BLaER1 treated with 17β-estradiol and CSF1 and Interleukin-3, amounts not matched to agents 10 nM and 100 nM (cell line): Measurements from ENCODE around the gene SIK2.

ENCODE experiments used
- H3K27ac ChIP-seq, 11 experiments: shearing (Covaris generic); formaldehyde crosslinking; 2 replicates each; pipeline ENCODE4 v1.8.1; 2022
- H3K27me3 ChIP-seq, 11 experiments: shearing (Covaris generic); formaldehyde crosslinking; 2 replicates each; pipeline ENCODE4 v1.8.1; 2022
- H3K36me3 ChIP-seq, 11 experiments: shearing (Covaris generic); formaldehyde crosslinking; 2 replicates each; pipeline ENCODE4 v1.8.1; 2022
- H3K4me1 ChIP-seq, 10 experiments: shearing (Covaris generic); formaldehyde crosslinking; 2 replicates each; pipeline ENCODE4 v1.8.1; 2022
- H3K4me2 ChIP-seq, 11 experiments: shearing (Covaris generic); formaldehyde crosslinking; 2 replicates each; pipeline ENCODE4 v1.8.1; 2022
- H3K4me3 ChIP-seq, 10 experiments: shearing (Covaris generic); formaldehyde crosslinking; 2 replicates each; pipeline ENCODE4 v1.8.1; 2022
- H3K9ac ChIP-seq, 11 experiments: shearing (Covaris generic); formaldehyde crosslinking; 2 replicates each; pipeline ENCODE4 v1.8.1; 2022
- H3K9me3 ChIP-seq, 11 experiments: shearing (Covaris generic); formaldehyde crosslinking; replicated peaks in 1 of 11; 2 replicates each; pipeline ENCODE4 v1.8.1; 2022
- H4K20me1 ChIP-seq, 11 experiments: shearing (Covaris generic); formaldehyde crosslinking; 2 replicates each; pipeline ENCODE4 v1.8.1; 2022
- Cebpa-rat ChIP-seq, 11 experiments: shearing (Covaris generic); IDR thresholded peaks; 2 replicates each; pipeline ENCODE4 v1.8.1; 2022

Gene SIK2

GRCh38 chr11:111601979-111602864, at the start of gene SIK2:
Gene SIK2 (plus strand): TSS chr11:111602449. CDS start chr11:111602564, 115 bp downstream.
- Histone ChIP-seq H3K4me1 (peaks cover 20 to 39% (median 26%) of the 10 kb centered on the region in 10 experiments), H3K9ac (peak within 1 kb of the TSS; percentile 87 to 98 (median 92)), H3K4me2 (peak within 1 kb of the TSS; percentile 89 to 99 (median 94)), H3K4me3 (peak within 1 kb of the TSS; percentile 78 to 99 (median 95)), H3K36me3 (no peaks in the 10 kb centered on the region), H4K20me1 (peaks cover 20 to 42% (median 38%) of the 10 kb centered on the region in 11 experiments; a peak in 20 of 22 replicates), H3K27me3 (no peaks in the 10 kb centered on the region), H3K9me3 (no peaks in the 10 kb centered on the region), H3K27ac (peak within 1 kb of the TSS; percentile 78 to 95 (median 87))
- TF ChIP-seq Cebpa-rat (IDR thresholded peaks at IDR 0.05), result no peak

GRCh38 chr11:111554532-111554931, 47.7 kb upstream of the SIK2 start:
- no peak for TF ChIP-seq Cebpa-rat (IDR thresholded peaks at IDR 0.05)
- H3K4me1 ChIP-seq, result no peaks in the 10 kb centered on the region; a peak in 1 of 20 replicates
- no peak overlapping the region for H3K4me2 ChIP-seq
- no peak overlapping the region for H3K4me3 ChIP-seq
- peaks cover 10 to 23% (median 15%) of the 10 kb centered on the region in 11 experiments for H3K9me3 ChIP-seq
- H3K27me3 ChIP-seq, result no peaks in the 10 kb centered on the region
- H3K9ac ChIP-seq, result no peak overlapping the region
- no peak overlapping the region for H3K27ac ChIP-seq
- H3K36me3 ChIP-seq, result peaks cover 0 to 5% (median 0%) of the 10 kb centered on the region in 11 experiments; a peak in 1 of 22 replicates
- H4K20me1 ChIP-seq, result no peaks in the 10 kb centered on the region

- peaks cover 0 to 4% (median 0%) of the 10 kb centered on the region in 10 experiments; a peak in 1 of 20 replicates for H3K4me1 ChIP-seq
- H3K36me3 ChIP-seq, result peaks cover 0 to 5% (median 0%) of the 10 kb centered on the region in 11 experiments; a peak in 1 of 22 replicates
- H3K9me3 ChIP-seq, result peaks cover 10 to 23% (median 15%) of the 10 kb centered on the region in 11 experiments
- H3K27ac ChIP-seq, result no peak overlapping the region
- no peak overlapping the region for H3K9ac ChIP-seq
- no peak overlapping the region for H3K4me3 ChIP-seq
- H3K27me3 ChIP-seq, result no peaks in the 10 kb centered on the region
- H3K4me2 ChIP-seq, result no peak overlapping the region
- no peaks in the 10 kb centered on the region for H4K20me1 ChIP-seq
- no peak for TF ChIP-seq Cebpa-rat (IDR thresholded peaks at IDR 0.05)
Measured at GRCh38 chr11:111555255-111555654, 47.0 kb upstream of the SIK2 start.

GRCh38 chr11:111557425-111558111, 44.7 kb upstream of the SIK2 start:
- Histone ChIP-seq H3K4me1 (peaks cover 0 to 12% (median 0%) of the 10 kb centered on the region in 10 experiments; a peak in 6 of 20 replicates), H3K4me2 (no peak overlapping the region), H3K9me3 (peaks cover 10 to 23% (median 15%) of the 10 kb centered on the region in 11 experiments), H3K4me3 (no peak overlapping the region), H3K27me3 (no peaks in the 10 kb centered on the region), H3K36me3 (peaks cover 0 to 5% (median 0%) of the 10 kb centered on the region in 11 experiments; a peak in 1 of 22 replicates), H3K27ac (no peak overlapping the region), H4K20me1 (no peaks in the 10 kb centered on the region), H3K9ac (no peak overlapping the region)
- no peak for TF ChIP-seq Cebpa-rat (IDR thresholded peaks at IDR 0.05)

- no peak for TF ChIP-seq Cebpa-rat (IDR thresholded peaks at IDR 0.05)
- Histone ChIP-seq H3K4me1 (peaks cover 0 to 12% (median 0%) of the 10 kb centered on the region in 10 experiments; a peak in 6 of 20 replicates), H3K9ac (no peak overlapping the region), H3K4me2 (no peak overlapping the region), H3K36me3 (peaks cover 0 to 5% (median 0%) of the 10 kb centered on the region in 11 experiments; a peak in 1 of 22 replicates), H3K9me3 (peaks cover 10 to 21% (median 15%) of the 10 kb centered on the region in 11 experiments), H4K20me1 (no peaks in the 10 kb centered on the region), H3K27ac (no peak overlapping the region), H3K27me3 (no peaks in the 10 kb centered on the region), H3K4me3 (no peak overlapping the region)
Measured at GRCh38 chr11:111559800-111560464, 42.3 kb upstream of the SIK2 start.

- Histone ChIP-seq H3K4me1 (peaks cover 0 to 12% (median 0%) of the 10 kb centered on the region in 10 experiments; a peak in 6 of 20 replicates), H4K20me1 (no peaks in the 10 kb centered on the region), H3K27me3 (no peaks in the 10 kb centered on the region), H3K9ac (no peak overlapping the region), H3K27ac (no peak overlapping the region), H3K9me3 (peaks cover 9 to 14% (median 11%) of the 10 kb centered on the region in 11 experiments), H3K4me2 (0 out of 22 replicates have a peak overlapping the region, but pooled peaks of 1 of the 11 experiments have one; percentile 7), H3K36me3 (peaks cover 0 to 5% (median 0%) of the 10 kb centered on the region in 11 experiments; a peak in 1 of 22 replicates), H3K4me3 (no peak overlapping the region)
- no peak for TF ChIP-seq Cebpa-rat (IDR thresholded peaks at IDR 0.05)
Measured at GRCh38 chr11:111560800-111561199, 41.4 kb upstream of the SIK2 start.

GRCh38 chr11:111561306-111561705, 40.9 kb upstream of the SIK2 start:
- Histone ChIP-seq H3K9ac (no peak overlapping the region), H3K4me2 (peak overlapping the region in 2 of 11 experiments; percentile 46 to 48; a peak in 3 of 22 replicates), H3K4me3 (no peak overlapping the region), H3K9me3 (peaks cover 4 to 9% (median 6%) of the 10 kb centered on the region in 11 experiments), H3K27ac (no peak overlapping the region), H3K36me3 (no peaks in the 10 kb centered on the region), H3K27me3 (no peaks in the 10 kb centered on the region), H4K20me1 (no peaks in the 10 kb centered on the region), H3K4me1 (peaks cover 0 to 12% (median 0%) of the 10 kb centered on the region in 10 experiments; a peak in 6 of 20 replicates)
- TF ChIP-seq Cebpa-rat (IDR thresholded peaks at IDR 0.05), result no peak

- no peaks in the 10 kb centered on the region for H4K20me1 ChIP-seq
- peak overlapping the region in 2 of 11 experiments; percentile 46 to 48; a peak in 4 of 22 replicates for H3K4me2 ChIP-seq
- no peak for TF ChIP-seq Cebpa-rat (IDR thresholded peaks at IDR 0.05)
- H3K4me1 ChIP-seq, result peaks cover 0 to 12% (median 0%) of the 10 kb centered on the region in 10 experiments; a peak in 6 of 20 replicates
- no peaks in the 10 kb centered on the region for H3K27me3 ChIP-seq
- H3K36me3 ChIP-seq, result no peaks in the 10 kb centered on the region
- H3K9me3 ChIP-seq, result peaks cover 0 to 3% (median under 1%) of the 10 kb centered on the region in 11 experiments; a peak in 8 of 22 replicates
- no peak overlapping the region for H3K4me3 ChIP-seq
- H3K9ac ChIP-seq, result no peak overlapping the region
- H3K27ac ChIP-seq, result no peak overlapping the region
Measured at GRCh38 chr11:111561791-111562325, 40.4 kb upstream of the SIK2 start.
